ENCODE measurements around the gene RPS21. TPM values are rescaled to one million over a fixed set of nuclear protein-coding genes. Genes with fewer than 3 reads are reported as not detected.

Gene RPS21
- total and polyA plus RNA-seq, 2 of the 13 experiments (the other 11 are each of a cell fraction or from before 2014, with no cell fraction given), result 2,647 to 11,063 TPM

- WGBS (ENCODE audit: low lambda C conversion rate), result 12% methylated on average over 19 of the region's 26 CpGs
- DNase-seq (ENCODE audit: low spot score), result peak; percentile 92
- Histone ChIP-seq H3K27ac (ENCODE audit: extremely low read length, insufficient read depth, low read length) (peak overlapping the region; percentile 63), H3K4me2 (ENCODE audit: low read depth, low read length) (peak overlapping the region; percentile 88), H3K79me2 (ENCODE audit: insufficient read depth, low read length) (no peaks in the 10 kb centered on the region), H3K9me3 (ENCODE audit: low read length) (no peaks in the 10 kb centered on the region), H3K4me3 (replicated peaks in 1 of 3; ENCODE audit: insufficient read depth in 1 of 3, low read depth in 2 of 3, low read length in 3 of 3) (peak overlapping the region; percentile 47 to 71 (median 62)), H3K4me1 (ENCODE audit: insufficient read depth, low read length) (peaks cover 60% of the 10 kb centered on the region), H3K9ac (ENCODE audit: insufficient read depth, low read depth, low read length) (peak overlapping the region; percentile 68), H2AFZ (ENCODE audit: low read length) (no peak overlapping the region), H3K27me3 (ENCODE audit: control insufficient read depth in 1 of 2, insufficient read depth in 2 of 2, low read length in 2 of 2) (no peaks in the 10 kb centered on the region), H4K20me1 (ENCODE audit: insufficient read depth, low read length) (no peaks in the 10 kb centered on the region), H3K36me3 (replicated peaks in 1 of 2; ENCODE audit: control insufficient read depth in 1 of 2, insufficient read depth in 2 of 2, low read length in 2 of 2) (no peaks in the 10 kb centered on the region)
- peak; percentile 84 for ATAC-seq
- intact Hi-C loops (cut with micrococcal nuclease; ENCODE audit: unreplicated experiment), result loop anchor here (1.0 to 10.0 kb wide), 4 partner anchors 8 to 418 kb away; partner anchors contain the start of genes ADRM1, MRGBP and OSBPL2
- POLR2A ChIA-PET, result interaction anchor here (0.9 to 5.4 kb wide), 19 partner anchors 10 to 498 kb away, joined by 3 to 95 read pairs (median 5); partner anchors contain the start of genes ADRM1, LAMA5, MTG2 and PSMA7
- CTCF ChIA-PET (ENCODE audit: low intra/inter-chr PET ratio, low total read pairs), result interaction anchor here (0.9 to 4.8 kb wide), 5 partner anchors 9 to 74 kb away, joined by 3 to 73 read pairs (median 3); partner anchors contain the start of genes ADRM1 and LAMA5
- in situ Hi-C loops (cut with HindIII; ENCODE audit: extremely low pct_ligation_motif_present, low pct_unique_long_range_greater_than_20kb), result no loop called here
- peak; percentile 94 for FAIRE-seq
- no TSS peak for BruUV-seq (replicated peaks)
- no peak for TF ChIP-seq TRIM22 (IDR thresholded peaks at IDR 0.05)
- peak; percentile 99 for TF ChIP-seq ZSCAN25 (CRISPR knock-in tag; IDR thresholded peaks at IDR 0.05)
- peak; percentile 91 for TF ChIP-seq ZNF274 (CRISPR knock-in tag; IDR thresholded peaks at IDR 0.05)
- peak; percentile 54; the same call in 1 of the 2 replicates for TF ChIP-seq ZNF34 (CRISPR knock-in tag; IDR thresholded peaks at IDR 0.05; ENCODE audit: borderline replicate concordance)
- no peak for TF ChIP-seq CENPX (CRISPR knock-in tag; IDR thresholded peaks at IDR 0.05)
- peak; percentile 70 for TF ChIP-seq KAT7 (CRISPR knock-in tag; IDR thresholded peaks at IDR 0.05; ENCODE audit: borderline replicate concordance)
- peak; percentile 93 for TF ChIP-seq PHF5A (CRISPR knock-in tag; IDR thresholded peaks at IDR 0.05; ENCODE audit: low read depth, unreplicated experiment)
- peak; percentile 50; the same call in 1 of the 2 replicates for TF ChIP-seq ZNF782 (CRISPR knock-in tag; IDR thresholded peaks at IDR 0.05; ENCODE audit: borderline replicate concordance)
- peak; percentile 91 for TF ChIP-seq MEIS1 (CRISPR knock-in tag; IDR thresholded peaks at IDR 0.05; ENCODE audit: borderline replicate concordance)
- TF ChIP-seq ZNF574 (CRISPR knock-in tag; IDR thresholded peaks at IDR 0.05), result peak; percentile 87
- peak; percentile 47; the same call in 1 of the 2 replicates for TF ChIP-seq RARG (CRISPR knock-in tag; IDR thresholded peaks at IDR 0.05; ENCODE audit: low read depth)
- peak; percentile 86; the same call in 1 of the 2 replicates for TF ChIP-seq ZNF468 (CRISPR knock-in tag; IDR thresholded peaks at IDR 0.05)
These were observed 10.5 kb upstream of the RPS21 start for GRCh38 chr20:62376112-62377063.

All from HepG2 (cell line).